GM18508 (cell line): ENCODE data around the gene CISD1.

ENCODE experiments used
- ATAC-seq: cut with Tn5 transposase; IDR thresholded peaks from one replicate; pipeline ENCODE4 v1.9.1; 2021; ENCODE audit warnings: moderate number of reproducible peaks; ENCODE audit not compliant: insufficient read depth, unreplicated experiment

Gene CISD1

DNA sequence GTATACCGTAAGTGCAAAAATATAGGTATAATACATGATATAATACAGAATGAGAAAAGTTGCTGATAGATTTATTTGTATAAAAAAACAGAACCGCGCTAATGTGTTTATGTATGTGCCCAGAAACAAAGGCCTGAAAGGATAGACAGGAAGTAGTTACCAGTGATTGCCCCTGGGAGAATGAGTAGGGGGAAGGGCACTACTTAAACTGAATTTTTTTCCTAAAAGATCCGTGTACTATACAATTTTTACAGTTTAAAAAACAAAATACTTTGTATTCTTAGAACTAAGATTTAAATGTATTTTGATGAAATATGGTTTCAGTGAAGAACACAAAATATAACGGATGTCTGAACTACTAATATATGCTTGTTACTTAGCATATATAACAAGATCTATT lies 4.2 kb upstream of the CISD1 start:
- no peak for ATAC-seq

- ATAC-seq = no peak
These were observed 3.7 kb upstream of the CISD1 start for GRCh38 chr10:58265249-58265648.

- ATAC-seq = peak; percentile 16
These were observed 2.7 kb upstream of the CISD1 start for GRCh38 chr10:58266003-58266825.

DNA sequence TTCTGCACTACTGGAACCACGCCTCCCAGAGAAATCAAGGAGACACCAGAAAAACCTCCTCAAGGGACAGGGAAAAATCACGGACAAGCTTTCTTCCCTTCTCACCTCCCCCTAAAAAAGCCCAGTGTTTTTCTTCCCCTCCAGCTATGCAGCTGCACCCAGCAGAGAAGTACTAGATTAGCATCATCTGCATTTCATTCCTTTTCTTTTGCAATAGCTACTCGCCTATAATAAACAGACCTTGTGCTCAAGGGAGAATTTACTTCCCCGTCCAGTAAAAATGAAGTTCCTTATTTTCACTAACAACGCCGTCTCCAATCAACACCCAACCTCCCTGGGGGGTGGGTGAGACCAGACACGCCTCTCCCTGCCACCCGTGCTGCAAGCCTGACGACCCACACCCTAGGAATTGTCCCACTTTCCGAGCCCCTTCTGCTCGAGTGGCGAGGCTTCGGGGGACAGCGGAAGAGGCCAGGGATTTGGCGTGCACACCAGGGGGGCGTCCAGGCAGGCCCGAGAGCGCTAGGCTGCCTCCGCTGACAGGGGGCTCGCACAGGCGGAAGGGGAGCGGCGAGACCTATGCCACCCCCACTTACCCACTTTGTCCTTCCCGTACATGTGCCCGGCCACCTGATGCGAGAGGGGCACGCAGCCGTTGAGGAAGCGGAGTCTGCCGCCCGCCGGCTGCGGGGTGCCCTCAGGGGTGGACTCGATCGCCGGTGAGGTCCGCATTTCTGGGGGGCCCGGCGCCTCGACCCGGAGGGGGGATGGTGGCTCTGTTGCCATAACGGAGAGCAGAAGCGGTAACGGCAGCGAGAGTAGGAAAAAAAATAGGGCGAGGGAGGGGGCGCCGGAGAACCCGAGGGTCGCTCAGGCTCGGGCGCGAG lies 1.9 kb upstream of the CISD1 start:
- ATAC-seq = no peak

DNA sequence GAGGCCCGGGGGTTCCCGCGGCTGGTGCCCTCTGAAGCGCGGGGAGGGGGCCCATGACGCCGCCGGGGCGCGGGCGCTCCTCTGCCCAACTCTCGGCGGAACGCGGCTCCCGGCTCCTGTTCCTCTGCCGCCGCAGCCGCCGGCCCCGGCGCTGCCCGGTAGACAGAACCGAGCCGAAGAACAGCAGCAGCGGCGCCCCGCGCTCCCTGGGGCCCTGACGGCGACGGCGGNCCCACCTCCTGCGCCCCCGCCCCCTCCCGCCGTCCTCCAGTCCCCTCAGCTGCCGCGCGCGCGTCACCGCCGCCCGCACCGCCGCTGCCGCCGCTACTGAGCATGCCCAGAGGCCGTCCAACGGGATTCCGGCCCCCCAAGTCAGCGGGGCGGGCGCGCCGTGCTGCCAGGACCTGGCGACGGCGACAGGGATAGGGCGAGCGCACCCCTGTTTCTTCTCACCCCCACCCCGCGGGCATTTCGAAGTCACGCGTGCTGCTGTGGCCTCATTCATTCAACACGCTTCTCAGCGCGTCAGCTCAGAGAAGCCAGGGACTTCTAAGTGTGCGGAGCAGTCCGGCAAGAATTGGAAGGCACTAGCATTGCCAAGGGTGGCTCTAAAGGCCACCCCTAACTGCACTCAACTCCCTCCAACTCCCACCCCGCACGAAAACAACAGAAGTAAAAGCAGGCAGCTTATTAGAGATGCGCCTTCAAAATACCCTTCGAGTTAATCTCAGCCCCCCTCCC lies 1.1 kb upstream of the CISD1 start, which contains the start of gene IPMK:
IPMK (minus strand) TSS at position 182 of the 741 bp plus-strand sequence. CDS start 283 bp downstream, outside the sequence.
- peak; percentile 24 for ATAC-seq

GRCh38 chr10:58268454-58268945 lies 462 bp upstream of the CISD1 start:
- ATAC-seq = peak; percentile 0

DNA sequence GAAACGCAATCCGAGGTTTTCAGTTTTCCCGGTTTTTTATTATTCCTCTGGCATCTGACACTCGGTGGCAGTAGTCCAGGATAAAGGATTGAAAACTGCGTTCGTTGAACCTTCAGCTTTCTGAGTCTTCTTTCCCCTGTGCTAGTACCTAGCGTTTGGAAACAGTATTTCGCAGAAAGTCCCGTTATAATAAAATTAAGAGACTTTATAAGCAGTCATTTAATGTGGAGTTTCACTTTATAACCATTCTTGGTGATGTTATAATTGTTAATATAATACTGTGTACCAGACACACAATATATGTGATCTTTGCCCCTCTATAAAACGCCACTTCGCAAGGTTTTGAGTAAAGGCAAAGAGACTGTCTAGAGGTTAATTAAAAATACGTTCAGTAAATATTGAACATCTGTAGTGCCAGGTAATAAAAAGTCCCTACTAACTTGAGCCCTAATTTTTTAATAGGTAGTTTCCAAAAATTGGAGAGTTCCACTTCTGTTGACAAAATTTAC lies 874 bp downstream of the CISD1 start:
- no peak for ATAC-seq

GRCh38 chr10:58275261-58275660 lies 6.3 kb downstream of the CISD1 start:
- no peak for ATAC-seq

GRCh38 chr10:58275908-58276307 lies 6.9 kb downstream of the CISD1 start:
- no peak for ATAC-seq

DNA sequence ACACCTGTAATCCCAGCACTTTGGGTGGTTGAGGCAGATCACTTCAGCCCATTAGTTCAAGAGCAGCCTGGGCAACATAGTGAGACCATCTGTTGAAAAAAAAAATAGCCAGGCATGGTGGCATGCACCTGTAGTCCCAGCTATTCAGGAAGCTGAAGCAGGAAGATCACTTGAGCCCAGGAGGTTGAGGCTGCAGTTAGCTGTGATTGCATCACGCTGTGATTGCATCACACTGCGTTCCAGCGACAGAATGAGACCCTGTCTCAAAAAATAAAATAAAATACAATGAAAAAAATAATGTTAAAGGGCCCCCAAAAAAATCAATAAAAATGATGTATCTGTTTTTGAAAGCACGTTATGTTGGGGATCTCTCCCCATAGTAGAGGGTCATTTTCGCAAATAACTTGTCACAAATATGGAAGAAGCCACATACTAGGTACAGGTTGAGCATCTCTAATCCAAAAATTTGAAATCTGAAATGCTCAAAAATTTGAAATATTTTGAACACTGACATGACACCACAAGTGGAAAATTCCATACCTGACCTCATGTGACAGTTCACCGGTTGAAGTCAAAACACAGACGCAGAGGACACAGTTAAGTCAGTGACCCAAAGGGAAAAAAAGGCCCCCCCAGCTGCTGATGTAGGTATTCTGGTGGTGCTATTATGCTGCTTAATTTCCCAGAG lies 9.5 kb downstream of the CISD1 start:
- no peak for ATAC-seq

GRCh38 chr10:58278962-58279307 lies 10.0 kb downstream of the CISD1 start:
- ATAC-seq = no peak

DNA sequence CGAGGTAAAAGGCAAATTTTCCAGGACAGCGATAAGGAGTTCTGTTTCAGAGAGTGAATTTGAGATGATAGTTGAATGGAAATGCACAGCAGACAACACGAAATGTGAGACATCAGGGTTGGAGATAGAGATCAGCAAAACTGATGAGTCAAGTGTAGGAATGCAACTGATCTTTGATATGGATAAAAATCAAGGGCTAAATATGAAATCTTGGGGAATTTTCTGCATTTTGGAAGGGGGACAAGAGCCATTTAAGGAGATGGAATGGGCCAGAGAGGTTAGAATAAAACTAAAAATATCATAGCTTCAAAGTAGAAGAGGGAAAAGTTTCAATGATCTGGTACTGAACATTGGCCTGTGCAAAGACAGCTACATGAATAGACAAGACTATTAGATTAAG lies 11.5 kb downstream of the CISD1 start:
- no peak for ATAC-seq

DNA sequence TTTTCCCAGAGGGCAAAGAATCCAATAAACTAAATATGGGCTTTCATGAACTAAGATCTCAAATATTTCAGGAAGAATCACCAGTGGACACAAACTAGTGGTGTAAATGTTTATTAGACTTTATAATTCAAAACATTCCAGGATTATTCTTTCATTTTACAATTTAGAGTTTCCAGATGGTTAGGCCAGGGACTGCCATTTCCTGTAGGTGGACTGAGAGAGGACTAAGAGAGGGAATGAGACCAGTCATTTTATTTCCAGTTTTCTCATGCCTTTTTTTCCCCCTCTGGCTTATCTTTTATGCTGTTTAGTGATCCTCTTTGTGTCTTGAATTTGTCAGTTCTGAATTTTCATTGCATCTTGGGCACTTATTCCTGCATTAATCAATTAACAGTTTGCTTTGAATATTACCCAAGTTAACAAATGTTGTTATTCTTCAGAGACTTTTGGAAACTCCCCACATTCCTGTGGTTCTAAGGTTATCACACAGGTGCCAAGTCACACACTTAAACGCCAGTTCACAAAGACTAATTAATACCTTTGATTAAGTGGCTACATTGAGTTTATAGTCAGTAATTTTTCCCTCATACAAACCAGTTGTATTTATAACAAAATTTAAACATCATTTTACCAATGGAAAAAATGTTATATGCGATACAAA lies 12.3 kb downstream of the CISD1 start:
- ATAC-seq = no peak

DNA sequence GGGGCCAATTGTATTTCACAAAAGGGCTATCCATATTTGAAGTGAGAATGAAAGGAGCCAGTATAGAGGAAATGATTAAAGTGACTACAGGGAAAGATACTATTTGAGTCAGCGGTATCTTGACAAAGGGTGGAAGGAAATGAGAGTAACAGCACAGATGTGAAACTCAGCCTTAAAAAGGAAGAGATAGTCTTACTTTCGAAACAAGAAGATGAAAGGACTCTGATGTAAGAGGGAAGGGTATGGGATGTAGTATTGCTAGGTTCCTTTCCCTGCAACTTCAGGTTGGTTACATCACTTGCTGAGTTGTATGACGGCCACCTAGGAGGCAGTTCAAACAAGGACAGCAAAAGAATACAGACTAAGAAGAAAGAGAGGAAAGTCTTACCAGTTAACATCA lies 13.7 kb downstream of the CISD1 start:
- ATAC-seq = peak; percentile 96

DNA sequence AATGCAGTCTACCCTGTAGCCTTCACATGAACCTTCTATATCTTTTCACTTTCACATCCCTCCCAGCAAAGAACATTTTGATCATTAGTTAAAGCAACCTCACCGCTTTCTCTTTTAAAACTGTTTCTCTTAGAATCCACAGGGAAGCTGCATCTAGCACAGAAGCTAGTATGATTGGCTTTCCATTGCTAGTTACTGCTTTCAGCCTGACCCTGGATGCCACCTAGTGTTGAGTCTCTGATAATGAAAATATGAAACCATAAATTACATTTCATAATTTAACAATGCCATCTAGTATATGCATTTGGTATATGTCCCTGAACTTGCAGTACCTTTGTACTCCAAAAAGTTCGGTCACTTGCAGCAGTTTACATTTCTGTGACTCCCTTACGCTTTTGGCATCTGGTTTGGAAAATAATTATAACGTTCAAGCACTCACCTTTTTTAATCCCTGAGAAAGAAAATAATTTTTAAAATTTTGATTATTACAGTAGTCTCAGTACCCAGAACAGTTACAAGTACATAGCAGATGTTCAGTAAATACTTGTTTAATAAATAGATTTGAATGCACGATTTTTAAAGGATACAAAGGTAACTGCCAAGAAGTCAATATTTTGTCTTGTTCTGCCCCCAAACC lies 22.7 kb downstream of the CISD1 start:
- ATAC-seq = peak; percentile 91

DNA sequence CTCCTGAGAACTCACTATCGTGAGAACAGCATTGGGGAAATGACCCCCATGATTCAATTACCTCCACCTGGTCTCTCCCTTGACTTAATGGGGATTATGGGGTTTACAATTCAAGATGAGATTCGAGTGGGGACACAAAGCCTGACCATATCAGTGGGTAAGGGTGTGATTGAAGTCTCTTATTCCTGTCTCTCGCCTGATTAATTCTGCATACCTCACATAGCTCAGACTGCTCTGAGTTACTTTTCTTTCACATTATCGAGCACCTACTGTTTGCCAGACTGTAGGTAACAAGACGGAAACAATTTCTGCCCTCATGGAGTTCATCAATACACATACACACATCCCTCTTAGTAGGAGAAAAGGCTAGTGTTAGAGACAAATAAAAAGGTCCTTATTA lies 25.0 kb downstream of the CISD1 start:
- ATAC-seq = no peak

DNA sequence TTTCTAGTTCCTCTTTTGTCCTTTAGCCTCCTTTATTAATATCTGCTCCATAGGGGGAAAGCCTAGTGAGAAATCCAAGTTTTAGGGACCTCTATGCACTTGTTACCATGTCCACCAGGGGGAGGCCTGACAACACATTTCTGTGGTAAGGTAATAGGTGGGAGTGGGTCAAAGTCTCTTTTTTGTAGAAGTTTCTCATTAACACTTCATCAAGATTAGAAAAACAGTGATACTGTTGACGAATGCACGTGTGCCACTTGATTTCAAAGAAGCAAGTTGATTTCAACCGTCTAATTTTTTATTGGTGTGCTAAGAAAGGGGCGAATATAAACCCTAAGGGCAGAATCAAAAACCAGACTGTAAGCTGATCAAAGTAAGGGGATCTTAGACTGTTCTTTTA lies 30.6 kb downstream of the CISD1 start:
- ATAC-seq = peak; percentile 87

- ATAC-seq = no peak
These were observed 31.7 kb downstream of the CISD1 start for GRCh38 chr10:58300676-58301075.

DNA sequence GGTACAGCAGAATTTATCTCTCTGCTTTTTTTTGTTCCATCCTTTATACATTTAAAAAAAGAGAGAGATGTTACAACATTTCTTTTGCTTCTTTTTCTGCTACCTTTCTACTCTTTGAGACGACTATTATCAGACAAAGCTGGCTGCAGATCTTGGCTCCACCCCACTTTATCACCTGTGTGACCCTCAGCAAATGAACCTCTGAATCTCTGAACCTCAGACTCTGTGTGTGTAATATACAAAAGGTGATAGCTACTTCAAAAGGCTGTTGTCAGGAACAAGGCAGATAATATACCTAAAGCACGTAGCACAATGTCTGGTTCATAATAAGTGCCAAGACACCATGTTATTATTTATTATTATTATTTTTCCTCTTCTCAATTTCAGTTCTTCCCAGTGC lies 33.3 kb downstream of the CISD1 start:
- no peak for ATAC-seq
